GM12878 (cell line): ENCODE results near the gene NEU1. TPM values are rescaled to one million over a fixed set of nuclear protein-coding genes. Genes with fewer than 3 reads are reported as not detected.

Source experiments
- ATAC-seq: fragments of 200-7000 bp; cut with Tn5 transposase; 3 replicates; pipeline ENCODE4 v1.9.1; 2020; ENCODE audit warnings: mild to moderate bottlenecking, moderate library complexity
- BruUV-seq: library from RNA; stranded (reverse); fragments of 400-500 nt; replicated peaks from 2 replicates; lab custom pipeline; 2021; lab: Mats Ljungman, UMichigan
- CTCF ChIA-PET: fragments of 300-600 bp; sonication (Branson Sonifier 250); formaldehyde crosslinking; extraction: SDS; loops from one replicate; lab custom pipeline; 2021; ENCODE audit warnings: inconsistent platforms; lab: Yijun Ruan, JAX
- POLR2A ChIA-PET: fragments of 350-600 bp; formaldehyde crosslinking; extraction: SDS; loops from one replicate; lab custom pipeline; 2021; ENCODE audit warnings: inconsistent platforms; lab: Charles Lee
- RAD21 ChIA-PET: fragments of 300-600 bp; sonication (Branson Sonifier 250); formaldehyde crosslinking; loops from one replicate; lab custom pipeline; 2023; ENCODE audit warnings: antibody characterized with exemption; ENCODE audit not compliant: unreplicated experiment; lab: Charles Lee
- SMC1A ChIA-PET: fragments of 300-600 bp; sonication (Branson Sonifier 250); formaldehyde crosslinking; loops from one replicate; lab custom pipeline; 2023; ENCODE audit not compliant: unreplicated experiment, uncharacterized antibody; lab: Charles Lee
- DNase-seq: peaks from one replicate; pipeline ENCODE4 v3.0.0-alpha.2; 2011; ENCODE audit warnings: low read depth, low spot score
- FAIRE-seq: peaks from 3 replicates; lab custom pipeline; 2011; peaks lifted over from hg19 to GRCh38; lab: Jason Lieb, UNC
- H2AFZ ChIP-seq: 2 replicates; pipeline ENCODE4 v1.6.0; 2011; ENCODE audit warnings: low read depth, low read length, control low read depth; ENCODE audit not compliant: control insufficient read depth
- H3K27ac ChIP-seq: 2 replicates; pipeline ENCODE4 v1.5.1; 2011; ENCODE audit warnings: control low read depth; ENCODE audit not compliant: control insufficient read depth, insufficient read depth
- H3K27me3 ChIP-seq, 2 experiments: replicated peaks in 1 of 2; 2 replicates each; pipeline versions ENCODE4 v1.6.0 to v1.6.1; 2011; ENCODE audit warnings: low read length in 1 of 2; ENCODE audit not compliant: control insufficient read depth in 2 of 2, insufficient read depth in 2 of 2
- H3K36me3 ChIP-seq, 2 experiments: 2 replicates each; pipeline ENCODE4 v1.5.1; 2011; ENCODE audit warnings: low read length in 1 of 2; ENCODE audit not compliant: control insufficient read depth in 2 of 2, insufficient read depth in 2 of 2
- H3K4me1 ChIP-seq: 2 replicates; pipeline ENCODE4 v1.6.1; 2011; ENCODE audit warnings: mild to moderate bottlenecking, low read length, moderate library complexity, mixed read lengths; ENCODE audit not compliant: control insufficient read depth, insufficient read depth
- H3K4me2 ChIP-seq: 2 replicates; pipeline ENCODE4 v1.6.0; 2011; ENCODE audit warnings: control low read depth; ENCODE audit not compliant: control insufficient read depth, insufficient read depth
- H3K4me3 ChIP-seq: fragments of 200-600 bp; sonication (generic); 2 replicates; pipeline ENCODE4 v1.5.1; 2016
- H3K79me2 ChIP-seq: 2 replicates; pipeline ENCODE4 v1.6.0; 2011; ENCODE audit warnings: low read length; ENCODE audit not compliant: control insufficient read depth, insufficient read depth
- H3K9ac ChIP-seq: 2 replicates; pipeline ENCODE4 v1.8.0; 2011; ENCODE audit warnings: low read length, control low read depth, mixed read lengths; ENCODE audit not compliant: control insufficient read depth, insufficient read depth
- H3K9me3 ChIP-seq: replicated peaks from 3 replicates; pipeline ENCODE4 v1.5.1; 2011; ENCODE audit warnings: mild to moderate bottlenecking, low read length; ENCODE audit not compliant: control insufficient read depth, insufficient read depth
- H4K20me1 ChIP-seq: 2 replicates; pipeline ENCODE4 v1.6.0; 2011; ENCODE audit not compliant: control insufficient read depth, insufficient read depth
- BHLHE40 ChIP-seq, 2 experiments: fragments of 450-650 bp in 1 of 2; IDR thresholded peaks; 2 replicates each; pipeline ENCODE4 v1.6.1; 2011 to 2017; ENCODE audit warnings: low read depth in 2 of 2, borderline replicate concordance in 1 of 2, improper control_type of control experiment in 1 of 2, low read length in 1 of 2, mild to moderate bottlenecking in 1 of 2
- BMI1 ChIP-seq: fragments of 450-650 bp; IDR thresholded peaks from 2 replicates; pipeline ENCODE4 v1.6.1; 2016; ENCODE audit warnings: mild to moderate bottlenecking, moderate library complexity, borderline replicate concordance
- CREM ChIP-seq: IDR thresholded peaks from 2 replicates; pipeline ENCODE4 v1.6.1; 2014; ENCODE audit warnings: antibody characterized with exemption, low read depth
- IRF3 ChIP-seq: fragments of 450-650 bp; IDR thresholded peaks from 2 replicates; pipeline ENCODE4 v1.6.1; 2014; ENCODE audit warnings: mild to moderate bottlenecking
- NFIC ChIP-seq: IDR thresholded peaks from 2 replicates; pipeline ENCODE4 v1.6.1; 2012; ENCODE audit warnings: low read depth, mild to moderate bottlenecking, inconsistent platforms, low read length, moderate library complexity
- NFXL1 ChIP-seq: fragments of 450-650 bp; IDR thresholded peaks from 2 replicates; pipeline ENCODE4 v1.6.1; 2017; ENCODE audit warnings: antibody characterized with exemption, mild to moderate bottlenecking, borderline replicate concordance
- NR2C1 ChIP-seq: fragments of 450-650 bp; IDR thresholded peaks from 2 replicates; pipeline ENCODE4 v1.6.1; 2017; ENCODE audit warnings: antibody characterized with exemption, mild to moderate bottlenecking, moderate library complexity
- POU2F2 ChIP-seq: IDR thresholded peaks from 3 replicates; pipeline ENCODE4 v1.6.1; 2011; ENCODE audit warnings: low read depth, mild to moderate bottlenecking, low read length, borderline replicate concordance
- RAD51 ChIP-seq: fragments of 450-650 bp; IDR thresholded peaks from 2 replicates; pipeline ENCODE4 v1.6.1; 2016; ENCODE audit warnings: moderate library complexity, mild to moderate bottlenecking, inconsistent platforms
- SKIL ChIP-seq: fragments of 450-650 bp; IDR thresholded peaks from 2 replicates; pipeline ENCODE4 v1.6.1; 2017; ENCODE audit warnings: mild to moderate bottlenecking, low read depth, inconsistent platforms; ENCODE audit not compliant: poor library complexity, severe bottlenecking
- SMARCA5 ChIP-seq: fragments of 450-650 bp; IDR thresholded peaks from 2 replicates; pipeline ENCODE4 v1.6.1; 2017; ENCODE audit warnings: mild to moderate bottlenecking
- SP1 ChIP-seq: IDR thresholded peaks from one replicate; pipeline ENCODE4 v1.6.1; 2011; ENCODE audit warnings: low read depth, low read length
- SUZ12 ChIP-seq: fragments of 200-600 bp; sonication (generic); IDR thresholded peaks from one replicate; pipeline ENCODE4 v1.6.1; 2018; ENCODE audit warnings: antibody characterized with exemption, mild to moderate bottlenecking; ENCODE audit not compliant: unreplicated experiment
- WRNIP1 ChIP-seq: IDR thresholded peaks from 2 replicates; pipeline ENCODE4 v1.6.1; 2011; ENCODE audit warnings: low read depth, low read length, improper control_type of control experiment, borderline replicate concordance
- YBX1 ChIP-seq: fragments of 450-650 bp; IDR thresholded peaks from 2 replicates; pipeline ENCODE4 v1.6.1; 2016; ENCODE audit warnings: antibody characterized with exemption
- ZBTB4 ChIP-seq: fragments of 450-650 bp; formaldehyde crosslinking; IDR thresholded peaks from 2 replicates; pipeline ENCODE4 v1.4.0; 2022; ENCODE audit warnings: mild to moderate bottlenecking, moderate library complexity
- WGBS: methylation state at CpG from one replicate; pipeline ENCODE4 v1.1.6; 2016; ENCODE audit warnings: low lambda C conversion rate; ENCODE audit not compliant: insufficient replicate concordance, insufficient coverage; ENCODE audit errors: missing lambda C conversion rate; 5-methylcytosine and 5-hydroxymethylcytosine counted together
- in situ Hi-C: fragments of 300-500 bp; cut with MboI; formaldehyde crosslinking; loops from 9 replicates; pipeline ENCODE4 v1.14.3; 2018; ENCODE audit warnings: mixed read lengths
- intact Hi-C: fragments of 100-400 bp; cut with micrococcal nuclease; formaldehyde crosslinking; loops from one replicate; pipeline ENCODE4 v1.14.2; 2022; ENCODE audit not compliant: unreplicated experiment
- polyA plus RNA-seq, 11 experiments: library from polyadenylated mRNA; depleted of rRNA in 4 of 11; unstranded in 6 of 11; stranded (reverse) in 5 of 11; fragments of >200 nt; fragmentation: Nextera tagmentation in 4 of 11; fragmentation: Illumina TruSeq in 1 of 11; extraction: Ambion mirVana in 4 of 11; extraction: Trizol in 1 of 11; gene quantifications; 1 replicate in 1 of 11; 2 replicates in 10 of 11; pipeline versions ENCODE4 v1.2.1 to v1.2.3, GENCODE V29; 2011 to 2016; ENCODE audit warnings: inconsistent platforms in 2 of 11, missing spikeins in 2 of 11, low read depth in 1 of 11
- total RNA-seq, 4 experiments: library from RNA; depleted of rRNA in 3 of 4; stranded (reverse); fragments of >200 nt in 3 of 4; fragmentation: Illumina TruSeq in 1 of 4; extraction: Trizol in 1 of 4; gene quantifications; 2 replicates each; pipeline versions ENCODE4 v1.2.1 to v1.2.3, GENCODE V29; 2013 to 2021

The NEU1 gene
- total and polyA plus RNA-seq, 10 of the 15 experiments (the other 5 are each of a cell fraction or from before 2014, with no cell fraction given): 7.2 to 26.9 (median 21.6) TPM

GRCh38 chr6:31889331-31889972 lies 26.8 kb upstream of the NEU1 start:
- ChIA-PET RAD21 (interaction anchor here (0.7 to 1.0 kb wide), 2 partner anchors 63 to 192 kb away, joined by 3 to 4 read pairs; no protein-coding TSS in a partner anchor), POLR2A (no interaction called here), SMC1A (interaction anchor here (0.6 to 1.1 kb wide), 5 partner anchors 9 to 317 kb away, joined by 3 read pairs; no protein-coding TSS in a partner anchor), CTCF (interaction anchor here (0.6 to 1.6 kb wide), 12 partner anchors 15 to 343 kb away, joined by 3 to 6 read pairs (median 4); partner anchors contain the start of gene ATP6V1G2)
- Histone ChIP-seq H3K36me3 (peaks cover 16 to 27% of the 10 kb centered on the region in 2 experiments; a peak in 3 of 4 replicates), H3K27ac (no peak overlapping the region), H3K9me3 (no peaks in the 10 kb centered on the region), H3K4me1 (no peaks in the 10 kb centered on the region), H3K4me3 (no peak overlapping the region), H3K9ac (no peak overlapping the region), H2AFZ (no peak overlapping the region), H3K27me3 (no peaks in the 10 kb centered on the region), H3K4me2 (no peak overlapping the region), H4K20me1 (no peaks in the 10 kb centered on the region), H3K79me2 (no peaks in the 10 kb centered on the region)
- in situ Hi-C loops: no loop called here
- TF ChIP-seq POU2F2 (no peak), BMI1 (no peak), WRNIP1 (no peak), RAD51 (no peak), SUZ12 (no peak), ZBTB4 (CRISPR knock-in tag) (no peak), IRF3 (no peak), YBX1 (no peak), NFIC (no peak), NR2C1 (no peak), NFXL1 (no peak), SP1 (no peak), CREM (no peak), SMARCA5 (no peak), SKIL (no peak), BHLHE40 (IDR thresholded peaks at IDR 0.05; ENCODE audit: borderline replicate concordance in 1 of 2, low read depth in 2 of 2, low read length in 1 of 2) (no peak)
- DNase-seq: no peak
- ATAC-seq: no peak
- intact Hi-C loops: no loop called here
- FAIRE-seq: no peak
- no TSS peak for BruUV-seq
- 95% methylated on average over 3 of the region's 3 CpGs for WGBS
